Measurements from ENCODE around the gene GAD1.
A peak's percentile ranks its signal among the peaks of the same experiment; 100 is the strongest.

Gene GAD1

GRCh38 chr2:170846314-170846713, 29.6 kb downstream of the GAD1 start:
- DNase-seq = no peak

- no peak for DNase-seq
Measured at GRCh38 chr2:170847716-170848115, 31.0 kb downstream of the GAD1 start.

GRCh38 chr2:170848587-170848986, 31.9 kb downstream of the GAD1 start:
- no peak for DNase-seq

- DNase-seq = no peak
Measured at GRCh38 chr2:170850251-170850650, 33.6 kb downstream of the GAD1 start.

GRCh38 chr2:170851635-170852034, 34.9 kb downstream of the GAD1 start:
- DNase-seq = no peak

- no peak for DNase-seq
Measured at GRCh38 chr2:170856066-170856465, 39.4 kb downstream of the GAD1 start.

- DNase-seq = no peak
Measured at GRCh38 chr2:170862286-170862902, 45.7 kb downstream of the GAD1 start.

- no peak for DNase-seq
Measured at GRCh38 chr2:170863087-170863486, 46.4 kb downstream of the GAD1 start.

GRCh38 chr2:170869036-170869435, 52.3 kb downstream of the GAD1 start:
- no peak for DNase-seq

GRCh38 chr2:170869461-170869860, 52.8 kb downstream of the GAD1 start:
- no peak for DNase-seq

GRCh38 chr2:170873035-170873692, 56.5 kb downstream of the GAD1 start:
- peak; percentile 14 to 63 (median 57) for DNase-seq

GRCh38 chr2:170878066-170878465, 61.4 kb downstream of the GAD1 start:
- DNase-seq = no peak

GRCh38 chr2:170878505-170878904, 61.8 kb downstream of the GAD1 start:
- no peak for DNase-seq

GRCh38 chr2:170881840-170882239, 65.2 kb downstream of the GAD1 start:
- DNase-seq = no peak

GRCh38 chr2:170882758-170883157, 66.1 kb downstream of the GAD1 start:
- no peak for DNase-seq

GRCh38 chr2:170883683-170884082, 67.0 kb downstream of the GAD1 start:
- DNase-seq = no peak

- no peak for DNase-seq
Measured at GRCh38 chr2:170885130-170885791, 68.6 kb downstream of the GAD1 start.

- DNase-seq = no peak
Measured at GRCh38 chr2:170886386-170886785, 69.7 kb downstream of the GAD1 start.

- no peak for DNase-seq
Measured at GRCh38 chr2:170887496-170887895, 70.8 kb downstream of the GAD1 start.

GRCh38 chr2:170887896-170888295, 71.2 kb downstream of the GAD1 start:
- DNase-seq = no peak

- no peak for DNase-seq
Measured at GRCh38 chr2:170891893-170892292, 75.2 kb downstream of the GAD1 start.

- no peak for DNase-seq
Measured at GRCh38 chr2:170892391-170892951, 75.8 kb downstream of the GAD1 start.

- DNase-seq = no peak
Measured at GRCh38 chr2:170895023-170895757, 78.5 kb downstream of the GAD1 start.
